MM.1S (cell line): ENCODE measurements around the gene ZNF106.

Experiments used
- DNase-seq: peaks from one replicate; pipeline ENCODE4 v3.0.0-alpha.2; 2015
- H2AFZ ChIP-seq: fragments of 300-600 bp; sonication (generic); 2 replicates; pipeline ENCODE4 v1.6.0; 2016; ENCODE audit warnings: antibody characterized with exemption, low read length
- H3F3A ChIP-seq: fragments of 300-600 bp; sonication (generic); 2 replicates; pipeline ENCODE4 v1.6.1; 2016; ENCODE audit warnings: mild to moderate bottlenecking, antibody characterized with exemption, low read length, moderate library complexity, mixed read lengths; ENCODE audit not compliant: insufficient read depth
- H3K27ac ChIP-seq: fragments of 300-600 bp; sonication (generic); 2 replicates; pipeline ENCODE4 v1.5.1; 2016; ENCODE audit warnings: mild to moderate bottlenecking, low read length
- H3K27me3 ChIP-seq: fragments of 300-600 bp; sonication (generic); replicated peaks from 2 replicates; pipeline ENCODE4 v1.6.0; 2016; ENCODE audit warnings: low read length; ENCODE audit not compliant: insufficient read depth
- H3K36me3 ChIP-seq: fragments of 300-600 bp; sonication (generic); replicated peaks from 2 replicates; pipeline ENCODE4 v1.6.1; 2016; ENCODE audit warnings: mild to moderate bottlenecking, low read length, mixed read lengths; ENCODE audit not compliant: insufficient read depth
- H3K4me1 ChIP-seq: fragments of 300-600 bp; sonication (generic); 2 replicates; pipeline ENCODE4 v1.6.1; 2016; ENCODE audit warnings: low read length, mixed read lengths
- H3K4me2 ChIP-seq: fragments of 300-600 bp; sonication (generic); 2 replicates; pipeline ENCODE4 v1.6.0; 2016; ENCODE audit warnings: low read depth, low read length
- H3K4me3 ChIP-seq: fragments of 300-600 bp; sonication (generic); 2 replicates; pipeline ENCODE4 v1.5.1; 2016; ENCODE audit warnings: low read length, mixed read lengths
- H3K79me2 ChIP-seq: fragments of 300-600 bp; sonication (generic); 2 replicates; pipeline ENCODE4 v1.6.1; 2016; ENCODE audit warnings: mixed run types, low read length, mixed read lengths
- H3K9ac ChIP-seq: fragments of 300-600 bp; sonication (generic); 2 replicates; pipeline ENCODE4 v1.6.1; 2016; ENCODE audit warnings: low read length, mixed read lengths
- H3K9me2 ChIP-seq: fragments of 300-600 bp; sonication (generic); replicated peaks from 2 replicates; pipeline ENCODE4 v1.6.1; 2016; ENCODE audit warnings: mild to moderate bottlenecking, low read length, mixed read lengths; ENCODE audit not compliant: insufficient read depth
- H3K9me3 ChIP-seq: fragments of 300-600 bp; sonication (generic); replicated peaks from 2 replicates; pipeline ENCODE4 v1.6.1; 2016; ENCODE audit warnings: mild to moderate bottlenecking, low read length, mixed read lengths; ENCODE audit not compliant: insufficient read depth
- H4K20me1 ChIP-seq: fragments of 300-600 bp; sonication (generic); 2 replicates; pipeline ENCODE4 v1.6.1; 2016; ENCODE audit warnings: mild to moderate bottlenecking, low read length, moderate library complexity, mixed read lengths; ENCODE audit not compliant: insufficient read depth
- EZH2 ChIP-seq: fragments of 300-600 bp; sonication (generic); optimal IDR thresholded peaks from 2 replicates; pipeline ENCODE3; 2017; ENCODE audit warnings: low read depth, mild to moderate bottlenecking, antibody characterized with exemption, low read length, mixed read lengths
- EZH2phosphoT487 ChIP-seq: fragments of 300-600 bp; sonication (generic); IDR thresholded peaks from 2 replicates; pipeline ENCODE4 v1.6.1; 2018; ENCODE audit warnings: antibody characterized with exemption, low read length
- TF ChIP-seq, protein P1 (sequence below): fragments of 300-600 bp; sonication (generic); IDR thresholded peaks from 2 replicates; pipeline ENCODE4 v1.5.1; 2016; ENCODE audit warnings: antibody characterized with exemption, low read length, mixed read lengths

Gene ZNF106

DNA sequence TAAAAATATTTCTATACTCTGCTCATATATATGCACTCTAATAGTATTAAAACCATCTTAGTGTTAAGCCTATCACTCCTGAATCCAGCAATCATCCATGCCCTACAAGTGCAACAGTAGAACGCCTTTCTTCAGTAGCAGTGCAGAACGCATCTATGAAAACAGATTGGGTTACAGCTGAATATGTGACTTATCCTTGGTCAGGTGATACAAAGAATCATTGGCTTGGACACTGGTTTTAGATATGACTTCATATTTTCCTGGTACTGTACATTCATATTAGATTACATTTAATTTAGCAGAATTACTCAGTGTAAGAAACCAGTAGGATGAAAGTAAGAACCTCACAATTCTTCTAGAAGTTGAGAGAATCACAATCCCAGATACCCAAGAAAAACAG lies 43.3 kb downstream of the ZNF106 start:
- Histone ChIP-seq H3K9me2 (no peaks in the 10 kb centered on the region), H3F3A (no peaks in the 10 kb centered on the region), H3K4me2 (no peak overlapping the region), H3K79me2 (no peaks in the 10 kb centered on the region), H3K27ac (no peak overlapping the region), H3K9me3 (no peaks in the 10 kb centered on the region), H3K9ac (no peak overlapping the region), H3K27me3 (no peaks in the 10 kb centered on the region), H3K4me1 (no peaks in the 10 kb centered on the region), H3K4me3 (no peak overlapping the region), H4K20me1 (no peaks in the 10 kb centered on the region), H3K36me3 (peaks cover 7% of the 10 kb centered on the region; the same call in 1 of the 2 replicates), H2AFZ (no peak overlapping the region)
- DNase-seq: no peak
- TF ChIP-seq EZH2phosphoT487 (no peak), EZH2 (no peak)
- TF ChIP-seq, protein P1, sequence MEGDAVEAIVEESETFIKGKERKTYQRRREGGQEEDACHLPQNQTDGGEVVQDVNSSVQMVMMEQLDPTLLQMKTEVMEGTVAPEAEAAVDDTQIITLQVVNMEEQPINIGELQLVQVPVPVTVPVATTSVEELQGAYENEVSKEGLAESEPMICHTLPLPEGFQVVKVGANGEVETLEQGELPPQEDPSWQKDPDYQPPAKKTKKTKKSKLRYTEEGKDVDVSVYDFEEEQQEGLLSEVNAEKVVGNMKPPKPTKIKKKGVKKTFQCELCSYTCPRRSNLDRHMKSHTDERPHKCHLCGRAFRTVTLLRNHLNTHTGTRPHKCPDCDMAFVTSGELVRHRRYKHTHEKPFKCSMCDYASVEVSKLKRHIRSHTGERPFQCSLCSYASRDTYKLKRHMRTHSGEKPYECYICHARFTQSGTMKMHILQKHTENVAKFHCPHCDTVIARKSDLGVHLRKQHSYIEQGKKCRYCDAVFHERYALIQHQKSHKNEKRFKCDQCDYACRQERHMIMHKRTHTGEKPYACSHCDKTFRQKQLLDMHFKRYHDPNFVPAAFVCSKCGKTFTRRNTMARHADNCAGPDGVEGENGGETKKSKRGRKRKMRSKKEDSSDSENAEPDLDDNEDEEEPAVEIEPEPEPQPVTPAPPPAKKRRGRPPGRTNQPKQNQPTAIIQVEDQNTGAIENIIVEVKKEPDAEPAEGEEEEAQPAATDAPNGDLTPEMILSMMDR: no peak

DNA sequence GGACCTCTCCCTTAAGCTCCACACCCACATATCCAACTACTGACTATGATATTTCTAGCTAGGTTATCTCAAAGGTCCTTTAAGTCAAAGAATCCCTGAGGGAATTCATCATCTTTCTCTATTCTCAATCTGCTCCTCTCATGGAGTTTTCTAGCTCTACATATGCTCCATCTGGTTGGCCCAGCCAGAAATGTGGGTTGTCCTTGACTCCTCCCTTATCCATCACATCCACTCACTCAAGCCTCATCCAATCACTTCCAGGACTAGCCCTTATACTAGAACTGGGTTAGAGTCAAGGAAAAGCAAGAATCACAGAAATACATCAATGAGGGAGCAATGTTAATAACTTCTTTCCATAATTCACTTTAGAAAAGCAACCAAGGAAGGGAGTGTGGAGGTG lies 45.4 kb downstream of the ZNF106 start:
- H3K4me3 ChIP-seq: no peak overlapping the region
- H3K9me3 ChIP-seq: no peaks in the 10 kb centered on the region
- H3F3A ChIP-seq: no peaks in the 10 kb centered on the region
- H3K9ac ChIP-seq: no peak overlapping the region
- no peak overlapping the region for H3K4me2 ChIP-seq
- no peaks in the 10 kb centered on the region for H3K9me2 ChIP-seq
- H2AFZ ChIP-seq: no peak overlapping the region
- H3K27ac ChIP-seq: no peak overlapping the region
- TF ChIP-seq, protein P1: no peak
- TF ChIP-seq EZH2phosphoT487 (no peak), EZH2 (no peak)
- H4K20me1 ChIP-seq: no peaks in the 10 kb centered on the region
- no peaks in the 10 kb centered on the region for H3K79me2 ChIP-seq
- DNase-seq: no peak
- no peaks in the 10 kb centered on the region for H3K4me1 ChIP-seq
- H3K27me3 ChIP-seq: no peaks in the 10 kb centered on the region
- H3K36me3 ChIP-seq: 0 out of 2 replicates have a peak, but pooled peaks cover 2% of the 10 kb centered on the region

DNA sequence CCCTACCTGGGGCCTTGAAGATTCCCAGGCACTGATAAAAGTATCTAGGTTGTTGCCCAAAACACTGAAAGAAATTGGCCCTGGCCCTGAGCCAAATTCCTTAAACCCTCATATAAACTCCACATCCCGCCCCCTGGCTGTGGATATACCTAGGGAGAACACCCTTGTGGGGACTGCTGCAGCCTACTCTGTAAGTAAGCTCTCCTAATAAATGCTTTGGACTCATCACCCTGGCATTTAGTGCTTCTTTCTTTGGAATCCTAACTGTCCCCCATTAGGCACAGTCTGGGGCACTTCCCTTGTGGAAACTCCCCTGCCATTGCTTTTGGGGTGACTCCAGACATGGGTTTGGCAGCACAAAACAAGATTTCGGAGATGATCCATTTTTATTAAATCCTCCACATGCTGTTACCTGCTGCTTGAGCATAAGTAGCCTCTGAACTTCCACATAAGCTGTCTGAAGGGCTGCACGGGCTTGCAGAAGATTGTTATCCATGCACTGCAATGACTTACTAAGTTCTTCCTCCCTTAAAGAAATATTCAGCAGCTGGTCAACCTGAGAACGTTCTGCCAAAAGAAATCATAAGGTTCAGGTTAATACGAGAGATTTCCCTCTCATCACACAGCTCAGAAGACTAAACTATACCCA lies 46.4 kb downstream of the ZNF106 start:
- DNase-seq: no peak
- no peaks in the 10 kb centered on the region for H3K9me2 ChIP-seq
- no peak overlapping the region for H3K9ac ChIP-seq
- no peak overlapping the region for H3K27ac ChIP-seq
- H3K27me3 ChIP-seq: no peaks in the 10 kb centered on the region
- H3K4me3 ChIP-seq: no peak overlapping the region
- no peaks in the 10 kb centered on the region for H3K9me3 ChIP-seq
- TF ChIP-seq, protein P1: no peak
- TF ChIP-seq EZH2 (no peak), EZH2phosphoT487 (no peak)
- H3K36me3 ChIP-seq: no peaks in the 10 kb centered on the region
- H3K4me1 ChIP-seq: no peaks in the 10 kb centered on the region
- H4K20me1 ChIP-seq: no peaks in the 10 kb centered on the region
- H3F3A ChIP-seq: no peaks in the 10 kb centered on the region
- no peaks in the 10 kb centered on the region for H3K79me2 ChIP-seq
- H2AFZ ChIP-seq: no peak overlapping the region
- H3K4me2 ChIP-seq: no peak overlapping the region
